NCI-H2107 treated with DMSO at 0.1 percent for 48 hours (cell line): ENCODE results near the gene ELN.
"Not testable (repeated sequence)": the region's sequence is repeated elsewhere in the genome, so short reads cannot be mapped to it uniquely, and the experiment has no call there.

ENCODE experiments used
- DNase-seq: peaks from one replicate; lab custom pipeline; 2025; ENCODE audit not compliant: unreplicated experiment; lab: John Stamatoyannopoulos, UW

The ELN gene

GRCh38 chr7:74000489-74001149 lies 27.4 kb upstream of the ELN start:
- DNase-seq, result no peak

DNA sequence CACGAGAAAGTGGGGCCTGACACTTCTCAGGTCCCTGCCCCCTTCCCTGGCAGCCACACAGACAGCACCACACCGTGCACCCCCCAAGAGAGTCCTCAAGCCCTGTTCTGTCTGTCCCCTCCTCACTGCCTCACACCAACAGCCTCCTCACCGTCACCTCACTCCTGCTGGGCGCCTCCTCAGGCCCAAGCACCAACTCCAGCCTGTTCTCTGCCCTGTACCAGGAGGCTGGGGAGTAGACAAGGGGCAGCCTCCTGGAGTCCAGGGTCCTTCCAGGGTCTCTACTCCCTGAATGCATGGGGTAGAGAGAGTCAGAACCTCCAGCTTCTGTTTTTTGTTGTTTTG lies 26.9 kb upstream of the ELN start:
- no peak for DNase-seq

DNA sequence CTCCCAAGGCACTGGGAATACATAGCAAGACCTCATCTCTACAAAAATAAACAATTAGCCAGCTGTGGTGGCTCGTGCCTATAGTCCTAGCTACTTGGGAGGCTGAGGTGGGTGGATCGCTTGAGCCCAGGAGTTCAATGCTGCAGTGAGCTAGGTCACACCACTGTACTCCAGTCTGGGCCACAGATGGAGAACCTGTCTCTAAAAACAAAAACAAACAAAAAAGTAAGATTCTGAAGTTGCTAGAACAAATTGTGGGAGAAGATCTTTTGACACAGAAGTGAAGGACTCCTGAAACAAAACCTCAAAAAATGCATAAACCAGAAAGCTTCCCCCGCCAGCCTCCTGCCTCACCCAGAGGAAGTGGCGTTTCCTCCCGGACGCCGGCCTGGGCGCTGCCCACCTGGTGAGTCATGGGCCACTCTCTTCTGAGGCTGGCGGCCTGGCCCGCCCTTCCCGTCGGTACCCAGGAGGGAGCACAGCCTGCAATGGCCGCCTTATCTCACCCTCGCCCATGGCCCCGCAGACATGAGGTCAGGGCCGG lies 25.4 kb upstream of the ELN start:
- DNase-seq, result no peak

- no peak for DNase-seq
Observed at GRCh38 chr7:74003621-74004020, 24.4 kb upstream of the ELN start.

- no peak for DNase-seq
Observed at GRCh38 chr7:74006032-74006431, 21.9 kb upstream of the ELN start.

GRCh38 chr7:74006451-74007241 lies 21.3 kb upstream of the ELN start:
- no peak for DNase-seq

GRCh38 chr7:74007242-74007567 lies 20.8 kb upstream of the ELN start:
- no peak for DNase-seq

- no peak for DNase-seq
Observed at GRCh38 chr7:74008687-74009086, 19.3 kb upstream of the ELN start.

- no peak for DNase-seq
Observed at GRCh38 chr7:74009719-74010118, 18.3 kb upstream of the ELN start.

DNA sequence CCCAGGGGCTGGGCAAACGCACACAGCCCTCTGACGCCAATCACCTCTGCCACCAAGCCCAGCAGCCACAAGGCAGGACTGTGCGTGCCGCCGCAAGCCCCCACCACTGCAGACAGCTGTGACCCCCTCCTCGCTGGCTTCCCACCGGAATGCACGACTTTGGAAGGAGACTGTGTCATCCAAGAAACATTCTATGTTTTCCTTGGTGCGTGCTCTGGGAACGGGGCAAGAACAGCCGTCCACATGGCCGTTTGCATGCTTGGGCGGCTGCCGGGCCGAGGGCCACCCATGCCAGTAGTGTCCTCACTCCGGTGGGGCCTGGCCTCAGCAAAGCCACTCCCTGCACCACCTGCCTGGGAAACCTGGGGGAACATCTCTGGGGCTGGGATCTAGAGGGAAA lies 17.6 kb upstream of the ELN start:
- DNase-seq, result no peak

GRCh38 chr7:74011421-74011820 lies 16.6 kb upstream of the ELN start:
- not testable (repeated sequence) for DNase-seq

DNA sequence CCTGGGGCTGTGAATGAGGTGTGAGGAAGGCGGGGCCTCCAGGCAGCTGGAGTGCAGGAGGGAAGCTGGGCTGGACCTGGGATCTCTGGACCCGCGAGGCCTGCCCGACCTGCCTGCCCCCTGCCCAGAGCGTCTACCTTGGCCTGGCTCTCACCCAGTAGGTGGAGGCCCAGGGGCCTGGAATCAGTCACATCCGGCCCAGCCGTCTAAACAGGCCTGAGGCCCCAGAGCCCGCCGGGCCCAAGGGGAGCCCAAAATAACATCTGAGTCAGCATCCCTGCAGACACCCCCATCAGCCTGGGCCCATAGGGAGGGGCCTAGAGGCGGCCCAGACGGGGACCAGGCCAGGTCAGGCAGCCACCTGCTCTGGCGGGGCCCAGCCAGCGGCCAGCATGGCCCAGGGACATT lies 15.1 kb upstream of the ELN start:
- no peak for DNase-seq

DNA sequence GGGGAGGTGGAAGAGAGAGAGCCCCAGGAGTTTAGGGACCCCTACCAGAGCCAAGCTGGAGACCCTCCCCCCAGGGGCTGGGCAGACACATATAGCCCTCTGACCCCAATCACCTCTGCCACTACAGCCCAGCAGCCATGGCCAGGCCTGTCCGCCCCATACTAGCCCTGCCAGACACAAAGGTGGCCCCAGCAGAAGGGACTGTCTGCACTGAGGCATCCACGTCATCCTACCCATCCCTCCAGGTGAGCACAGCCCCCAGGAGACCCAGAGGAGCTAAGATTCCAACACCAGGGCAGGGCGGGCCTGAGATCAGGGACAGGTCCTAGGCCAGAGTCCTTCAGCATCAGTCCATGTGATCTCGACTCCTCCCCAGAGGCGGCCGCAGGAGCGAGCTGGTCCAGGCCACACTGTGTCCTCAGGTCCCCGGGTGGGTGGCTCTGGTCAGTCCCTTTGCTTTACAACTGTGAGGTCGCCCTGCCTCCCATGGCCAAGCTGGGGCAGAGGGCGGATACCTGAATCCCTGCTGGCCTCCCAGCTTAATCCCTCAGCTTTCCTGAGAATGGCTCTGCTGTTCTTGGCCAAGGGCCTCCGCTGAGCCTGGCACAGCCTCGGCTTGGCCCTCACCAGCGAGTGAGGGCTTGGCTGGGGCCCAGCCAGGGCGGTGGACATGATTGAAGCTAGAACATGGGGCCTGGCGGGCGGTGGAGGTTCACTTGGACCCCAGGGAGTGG lies 14.3 kb upstream of the ELN start:
- DNase-seq, result no peak

DNA sequence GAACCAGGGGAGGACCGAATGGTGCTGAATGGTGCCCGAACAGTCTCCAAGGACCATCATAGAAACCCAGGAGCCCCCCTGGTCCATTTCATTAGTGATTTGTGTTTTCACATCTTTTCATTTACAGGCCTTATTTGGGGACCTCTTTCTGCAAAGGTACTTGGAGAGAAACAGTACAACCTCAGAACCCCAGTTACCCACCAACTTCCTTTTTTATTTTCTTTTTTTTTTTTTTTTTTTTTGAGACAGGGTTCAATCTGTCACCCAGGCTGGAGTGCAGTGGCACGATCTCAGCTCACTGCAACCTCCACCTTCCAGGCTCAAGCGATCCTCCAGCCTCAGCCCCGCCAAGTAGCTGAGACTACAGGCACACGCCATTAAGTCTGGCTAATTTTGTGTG lies 13.0 kb upstream of the ELN start:
- no peak for DNase-seq

- DNase-seq, result no peak
Observed at GRCh38 chr7:74015670-74016069, 12.3 kb upstream of the ELN start.

DNA sequence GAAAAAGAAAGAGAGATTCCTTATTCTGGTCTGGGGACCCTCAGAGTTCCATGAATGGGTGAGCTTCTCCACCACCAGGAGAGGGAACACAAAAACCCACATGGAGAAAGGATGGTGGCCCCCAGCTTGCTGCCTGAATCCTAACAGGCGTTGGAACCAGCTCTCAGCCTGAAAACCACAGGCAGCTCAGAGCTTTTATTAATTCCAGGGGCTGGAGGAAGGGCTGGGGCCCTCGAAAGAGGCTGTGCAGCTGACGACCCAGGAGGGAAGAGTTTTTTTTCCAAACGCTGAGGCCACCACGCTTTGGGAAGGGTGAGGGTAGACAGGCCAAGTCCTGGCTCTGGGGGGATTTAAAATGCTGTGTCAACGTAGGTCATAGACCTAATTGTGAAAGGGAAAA lies 10.8 kb upstream of the ELN start:
- DNase-seq, result no peak

GRCh38 chr7:74018246-74018895 lies 9.6 kb upstream of the ELN start:
- DNase-seq, result no peak

GRCh38 chr7:74019149-74019548 lies 8.8 kb upstream of the ELN start:
- DNase-seq, result no peak

GRCh38 chr7:74020390-74020789 lies 7.6 kb upstream of the ELN start:
- DNase-seq, result no peak

DNA sequence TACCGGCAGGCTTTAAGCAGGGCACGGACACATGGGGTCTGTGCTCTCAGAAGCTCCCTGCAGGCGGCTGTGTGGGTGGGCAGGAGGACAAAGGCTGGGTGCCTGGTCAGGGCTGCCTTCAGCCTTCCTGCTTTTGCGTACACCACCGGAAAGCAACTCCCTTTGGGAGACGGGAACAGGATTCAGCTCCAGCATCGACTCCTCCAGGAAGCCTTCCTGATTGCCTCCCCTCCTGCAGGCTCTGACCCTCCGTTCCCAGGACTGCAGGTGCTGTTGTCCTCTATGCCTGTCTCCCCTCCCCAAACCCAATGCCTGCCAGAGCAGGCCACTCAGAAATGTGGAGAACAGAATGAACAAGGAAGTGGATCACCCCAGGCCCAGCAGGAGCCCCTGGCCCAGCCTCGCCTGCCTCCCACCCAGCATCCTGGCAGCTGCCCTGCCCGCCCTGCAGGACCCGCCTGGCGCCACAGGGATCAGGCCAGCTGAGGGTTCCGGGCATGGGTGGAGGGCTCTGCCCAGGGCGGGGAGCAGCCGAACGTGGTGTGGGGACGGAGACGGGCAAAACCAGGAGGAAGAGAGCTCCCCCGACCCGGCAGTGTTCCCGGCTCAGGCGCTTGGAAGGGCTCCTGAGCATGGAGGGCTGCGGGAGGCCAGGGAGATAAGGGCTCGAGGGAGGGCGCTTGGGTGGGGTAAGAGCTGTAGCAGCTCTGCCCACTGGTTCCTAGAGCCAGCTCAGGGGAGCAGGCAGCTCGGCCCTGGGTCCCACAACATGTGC lies 6.2 kb upstream of the ELN start:
- no peak for DNase-seq

DNA sequence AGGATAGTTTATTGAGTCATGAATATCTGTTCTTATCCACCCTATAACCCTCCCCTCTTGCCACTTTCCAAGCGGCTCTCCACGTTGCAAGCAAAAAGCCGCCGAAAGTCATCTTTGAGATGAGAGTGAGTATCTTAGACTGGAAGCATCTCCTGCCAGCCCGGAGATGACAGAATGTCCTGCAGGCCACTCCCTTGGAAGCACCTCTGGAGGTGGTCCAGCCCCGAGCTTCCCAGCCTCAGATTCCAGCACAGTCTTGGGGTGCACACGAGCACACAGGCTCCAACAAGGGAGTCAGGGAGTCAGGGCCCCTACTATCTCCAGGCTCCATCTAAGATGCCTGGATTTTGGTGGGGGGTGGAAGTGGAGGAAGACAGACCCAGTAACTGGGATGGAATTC lies 5.5 kb upstream of the ELN start:
- DNase-seq, result no peak
